Neural crest cell (in vitro differentiated cells): ENCODE results near the gene CDC42BPB. TPM values are rescaled to one million over a fixed set of nuclear protein-coding genes. Genes with fewer than 3 reads are reported as not detected.

Experiments used
- DNase-seq: peaks from one replicate; pipeline ENCODE4 v3.0.0; 2021; ENCODE audit warnings: low read depth, mixed read lengths, low spot score
- H3K27ac Mint-ChIP-seq: one replicate; pipeline ENCODE4 v1.8.0; 2021; ENCODE audit warnings: mild to moderate bottlenecking, mixed read lengths; ENCODE audit not compliant: unreplicated experiment
- H3K27me3 Mint-ChIP-seq: 2 replicates; pipeline ENCODE4 v1.8.0; 2021; ENCODE audit warnings: low read depth, mild to moderate bottlenecking, mixed read lengths
- H3K36me3 Mint-ChIP-seq: 2 replicates; pipeline ENCODE4 v1.8.0; 2021; ENCODE audit warnings: low read depth, mild to moderate bottlenecking, mixed read lengths
- H3K4me1 Mint-ChIP-seq: 2 replicates; pipeline ENCODE4 v1.8.0; 2021; ENCODE audit warnings: mixed read lengths
- H3K4me3 Mint-ChIP-seq: one replicate; pipeline ENCODE4 v1.8.0; 2021; ENCODE audit warnings: mild to moderate bottlenecking, mixed read lengths
- H3K9me3 Mint-ChIP-seq: 2 replicates; pipeline ENCODE4 v1.8.0; 2021; ENCODE audit warnings: mixed read lengths
- long read RNA-seq: library from polyadenylated mRNA; unstranded; transcript quantifications from one replicate; pipeline ENCODE4 v2.0.0, GENCODE V29; 2020
- total RNA-seq: library from RNA; stranded (reverse); gene quantifications from 2 replicates; pipeline ENCODE4 v1.2.1, GENCODE V29; 2021
- TF ChIP-seq, protein P1 (sequence below): fragments of 200-600 bp; sonication (generic); conservative IDR thresholded peaks from 2 replicates; pipeline ENCODE4 v1.5.0; 2021; ENCODE audit warnings: antibody characterized with exemption, mild to moderate bottlenecking

CDC42BPB gene, protein sequence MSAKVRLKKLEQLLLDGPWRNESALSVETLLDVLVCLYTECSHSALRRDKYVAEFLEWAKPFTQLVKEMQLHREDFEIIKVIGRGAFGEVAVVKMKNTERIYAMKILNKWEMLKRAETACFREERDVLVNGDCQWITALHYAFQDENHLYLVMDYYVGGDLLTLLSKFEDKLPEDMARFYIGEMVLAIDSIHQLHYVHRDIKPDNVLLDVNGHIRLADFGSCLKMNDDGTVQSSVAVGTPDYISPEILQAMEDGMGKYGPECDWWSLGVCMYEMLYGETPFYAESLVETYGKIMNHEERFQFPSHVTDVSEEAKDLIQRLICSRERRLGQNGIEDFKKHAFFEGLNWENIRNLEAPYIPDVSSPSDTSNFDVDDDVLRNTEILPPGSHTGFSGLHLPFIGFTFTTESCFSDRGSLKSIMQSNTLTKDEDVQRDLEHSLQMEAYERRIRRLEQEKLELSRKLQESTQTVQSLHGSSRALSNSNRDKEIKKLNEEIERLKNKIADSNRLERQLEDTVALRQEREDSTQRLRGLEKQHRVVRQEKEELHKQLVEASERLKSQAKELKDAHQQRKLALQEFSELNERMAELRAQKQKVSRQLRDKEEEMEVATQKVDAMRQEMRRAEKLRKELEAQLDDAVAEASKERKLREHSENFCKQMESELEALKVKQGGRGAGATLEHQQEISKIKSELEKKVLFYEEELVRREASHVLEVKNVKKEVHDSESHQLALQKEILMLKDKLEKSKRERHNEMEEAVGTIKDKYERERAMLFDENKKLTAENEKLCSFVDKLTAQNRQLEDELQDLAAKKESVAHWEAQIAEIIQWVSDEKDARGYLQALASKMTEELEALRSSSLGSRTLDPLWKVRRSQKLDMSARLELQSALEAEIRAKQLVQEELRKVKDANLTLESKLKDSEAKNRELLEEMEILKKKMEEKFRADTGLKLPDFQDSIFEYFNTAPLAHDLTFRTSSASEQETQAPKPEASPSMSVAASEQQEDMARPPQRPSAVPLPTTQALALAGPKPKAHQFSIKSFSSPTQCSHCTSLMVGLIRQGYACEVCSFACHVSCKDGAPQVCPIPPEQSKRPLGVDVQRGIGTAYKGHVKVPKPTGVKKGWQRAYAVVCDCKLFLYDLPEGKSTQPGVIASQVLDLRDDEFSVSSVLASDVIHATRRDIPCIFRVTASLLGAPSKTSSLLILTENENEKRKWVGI (N-terminal part only)
- 94.4 and 94.8 TPM in 2 replicates for total RNA-seq
- long read RNA-seq, partial matches to known transcripts: 3 of 5 reads
- long read RNA-seq, other reads (novel, unspliced or antisense): 2 of 5 reads

DNA sequence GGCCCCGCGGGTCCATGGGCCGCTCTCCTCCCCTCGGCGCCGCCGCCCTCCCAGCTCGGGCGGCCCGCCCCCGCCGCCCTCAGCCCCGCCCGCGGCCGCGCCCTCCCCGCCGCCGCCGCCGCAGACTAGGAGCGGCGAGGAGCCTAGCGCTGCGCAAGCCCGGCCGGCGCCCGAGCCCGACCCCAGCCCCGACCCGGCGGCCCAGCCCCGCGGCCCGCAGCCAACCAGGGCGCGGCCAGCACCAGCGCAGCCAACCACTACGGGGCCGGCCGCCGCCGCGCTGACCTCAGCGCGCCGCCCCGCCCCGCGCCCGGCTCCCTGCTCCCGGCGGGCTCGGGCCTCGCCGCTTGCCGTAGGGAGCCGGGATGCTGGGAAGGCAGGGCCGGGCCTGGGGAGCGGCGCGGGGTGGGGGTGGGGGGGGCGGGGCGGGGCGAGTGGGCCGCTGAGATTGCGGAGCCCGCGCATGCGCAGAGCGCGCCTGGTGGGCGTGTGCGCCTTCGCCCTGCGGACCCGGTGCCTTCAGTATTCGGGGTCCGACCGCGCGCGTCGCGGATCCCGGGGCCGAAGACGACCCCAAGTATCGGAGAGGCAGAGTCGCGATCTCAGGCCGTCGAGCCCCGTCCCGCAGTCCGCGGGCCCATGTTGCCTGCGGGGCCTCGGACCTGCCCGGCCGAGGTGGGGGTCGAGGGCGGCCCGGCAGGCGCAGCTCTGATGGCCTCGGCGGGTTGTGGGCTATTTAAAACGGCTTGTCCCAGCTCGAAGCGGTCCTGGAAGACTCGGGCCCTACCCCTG lies at the start of gene CDC42BPB:
CDC42BPB (minus strand) TSS at position 178 of the 792 bp plus-strand sequence. CDS start 376 bp downstream, outside the sequence.
- H3K27me3 Mint-ChIP-seq: no peaks in the 10 kb centered on the region
- H3K36me3 Mint-ChIP-seq: no peaks in the 10 kb centered on the region
- peaks cover 36% of the 10 kb centered on the region for H3K4me1 Mint-ChIP-seq
- H3K9me3 Mint-ChIP-seq: no peaks in the 10 kb centered on the region
- TF ChIP-seq, protein P1, sequence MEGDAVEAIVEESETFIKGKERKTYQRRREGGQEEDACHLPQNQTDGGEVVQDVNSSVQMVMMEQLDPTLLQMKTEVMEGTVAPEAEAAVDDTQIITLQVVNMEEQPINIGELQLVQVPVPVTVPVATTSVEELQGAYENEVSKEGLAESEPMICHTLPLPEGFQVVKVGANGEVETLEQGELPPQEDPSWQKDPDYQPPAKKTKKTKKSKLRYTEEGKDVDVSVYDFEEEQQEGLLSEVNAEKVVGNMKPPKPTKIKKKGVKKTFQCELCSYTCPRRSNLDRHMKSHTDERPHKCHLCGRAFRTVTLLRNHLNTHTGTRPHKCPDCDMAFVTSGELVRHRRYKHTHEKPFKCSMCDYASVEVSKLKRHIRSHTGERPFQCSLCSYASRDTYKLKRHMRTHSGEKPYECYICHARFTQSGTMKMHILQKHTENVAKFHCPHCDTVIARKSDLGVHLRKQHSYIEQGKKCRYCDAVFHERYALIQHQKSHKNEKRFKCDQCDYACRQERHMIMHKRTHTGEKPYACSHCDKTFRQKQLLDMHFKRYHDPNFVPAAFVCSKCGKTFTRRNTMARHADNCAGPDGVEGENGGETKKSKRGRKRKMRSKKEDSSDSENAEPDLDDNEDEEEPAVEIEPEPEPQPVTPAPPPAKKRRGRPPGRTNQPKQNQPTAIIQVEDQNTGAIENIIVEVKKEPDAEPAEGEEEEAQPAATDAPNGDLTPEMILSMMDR: no peak
- peak within 1 kb of the TSS; percentile 90 for H3K4me3 Mint-ChIP-seq
- peak; percentile 75 for DNase-seq
- H3K27ac Mint-ChIP-seq: peak within 1 kb of the TSS; percentile 83

DNA sequence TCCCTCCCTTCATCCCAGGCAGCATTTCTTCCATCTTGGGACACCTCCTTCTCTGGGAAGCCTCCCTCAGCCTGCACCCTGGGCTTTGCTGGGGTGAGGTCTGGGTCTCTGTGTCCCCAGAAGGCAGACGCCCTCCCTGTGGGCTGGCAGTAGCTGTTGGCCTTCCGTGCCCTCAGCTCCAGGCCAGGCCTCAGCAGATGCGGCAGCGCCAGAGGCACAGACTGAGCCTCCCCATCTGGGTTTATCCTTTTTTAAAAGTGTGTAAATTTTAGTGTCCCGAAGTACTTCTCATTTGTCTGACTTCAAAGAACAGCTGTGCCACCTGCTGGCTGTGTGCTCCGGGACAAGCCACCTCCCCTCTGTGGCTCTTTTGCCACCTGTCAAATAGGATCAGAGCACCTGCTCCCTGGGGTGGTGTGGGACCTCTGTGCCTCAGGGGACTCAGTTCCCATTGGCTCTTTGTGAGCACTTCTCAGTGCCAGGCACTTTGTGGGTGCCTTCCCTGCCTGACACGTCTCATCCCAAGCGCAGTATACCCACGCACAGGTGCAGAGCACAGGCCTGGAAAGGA lies 48.3 kb upstream of the CDC42BPB start:
- no peak for DNase-seq
- Mint-ChIP-seq H3K4me3 (no peak overlapping the region), H3K27ac (no peak overlapping the region), H3K4me1 (peaks cover 12% of the 10 kb centered on the region), H3K9me3 (no peaks in the 10 kb centered on the region), H3K27me3 (peaks cover 35% of the 10 kb centered on the region), H3K36me3 (no peaks in the 10 kb centered on the region)
- TF ChIP-seq, protein P1: no peak

DNA sequence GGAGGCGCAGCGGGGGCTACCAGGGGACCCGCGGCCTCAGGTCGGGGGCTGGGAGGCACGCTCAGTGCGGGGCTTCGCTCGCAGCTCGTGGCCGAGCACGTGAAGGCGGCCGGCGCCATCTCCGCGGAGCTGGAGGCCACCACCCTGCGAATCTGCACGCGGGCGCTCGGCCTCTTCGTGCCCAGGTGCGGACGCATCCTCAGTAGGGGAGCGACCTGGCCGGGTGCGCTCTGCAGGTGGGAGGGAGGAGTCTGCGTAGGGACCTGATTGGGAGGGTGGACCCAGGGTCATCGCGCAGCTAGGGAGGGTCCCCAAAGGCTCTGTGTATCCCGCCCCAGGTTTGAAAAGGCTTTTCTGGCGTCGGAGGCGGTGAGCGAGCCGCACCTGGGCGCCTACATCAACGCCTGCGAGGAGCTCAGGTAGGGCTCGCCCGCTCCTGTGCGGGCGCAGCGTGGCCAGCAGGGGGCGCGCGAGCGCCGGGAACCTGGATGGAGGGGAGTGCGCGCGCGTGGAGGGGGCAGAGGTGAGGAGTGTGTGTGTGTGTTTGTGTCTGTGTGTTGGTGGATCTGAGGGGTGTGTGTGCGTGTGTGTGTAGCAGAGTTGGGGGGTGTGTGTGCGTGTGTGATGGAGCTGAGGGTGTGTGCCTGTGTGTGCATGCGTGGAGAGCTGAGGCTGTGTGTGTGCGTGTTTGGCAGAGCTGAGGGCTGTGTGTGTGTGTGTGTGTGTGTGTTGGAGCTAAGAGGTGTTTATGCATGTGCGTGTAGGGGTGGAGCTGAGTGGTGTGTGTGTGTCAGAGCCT lies 47.5 kb upstream of the CDC42BPB start:
- H3K4me3 Mint-ChIP-seq: no peak overlapping the region
- no peaks in the 10 kb centered on the region for H3K9me3 Mint-ChIP-seq
- DNase-seq: peak; percentile 74
- H3K27me3 Mint-ChIP-seq: peaks cover 27% of the 10 kb centered on the region
- no peak overlapping the region for H3K27ac Mint-ChIP-seq
- no peaks in the 10 kb centered on the region for H3K36me3 Mint-ChIP-seq
- TF ChIP-seq, protein P1: peak; percentile 95
- peaks cover 5% of the 10 kb centered on the region for H3K4me1 Mint-ChIP-seq

GRCh38 chr14:103104389-103104653 lies 47.0 kb upstream of the CDC42BPB start:
- TF ChIP-seq, protein P1: no peak
- no peak overlapping the region for H3K27ac Mint-ChIP-seq
- H3K27me3 Mint-ChIP-seq: peaks cover 26% of the 10 kb centered on the region
- H3K36me3 Mint-ChIP-seq: no peaks in the 10 kb centered on the region
- H3K4me3 Mint-ChIP-seq: no peak overlapping the region
- no peak for DNase-seq
- H3K9me3 Mint-ChIP-seq: no peaks in the 10 kb centered on the region
- peaks cover 5% of the 10 kb centered on the region for H3K4me1 Mint-ChIP-seq
